ENCODE results near the gene RAET1L.

DNA sequence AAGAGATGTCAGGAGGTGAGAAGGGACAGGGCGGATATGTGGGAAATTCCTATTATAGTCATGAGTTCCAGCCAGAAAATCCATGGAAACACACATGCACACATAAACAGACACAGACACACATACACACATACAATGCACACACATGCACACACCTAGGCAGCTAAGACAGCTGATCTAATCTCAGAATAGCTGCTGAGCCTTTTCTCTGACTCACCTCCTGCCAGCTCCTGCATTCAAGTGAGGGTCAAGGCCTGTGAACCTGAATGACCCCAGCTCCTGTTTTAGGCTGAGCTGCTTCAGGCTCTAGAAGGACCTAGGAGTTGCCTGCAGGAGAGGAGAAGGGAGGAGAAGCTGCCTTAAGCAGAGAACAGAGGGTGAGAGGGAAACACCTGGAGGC is 21.6 kb upstream of the RAET1L start:
- TF ChIP-seq, protein P1, sequence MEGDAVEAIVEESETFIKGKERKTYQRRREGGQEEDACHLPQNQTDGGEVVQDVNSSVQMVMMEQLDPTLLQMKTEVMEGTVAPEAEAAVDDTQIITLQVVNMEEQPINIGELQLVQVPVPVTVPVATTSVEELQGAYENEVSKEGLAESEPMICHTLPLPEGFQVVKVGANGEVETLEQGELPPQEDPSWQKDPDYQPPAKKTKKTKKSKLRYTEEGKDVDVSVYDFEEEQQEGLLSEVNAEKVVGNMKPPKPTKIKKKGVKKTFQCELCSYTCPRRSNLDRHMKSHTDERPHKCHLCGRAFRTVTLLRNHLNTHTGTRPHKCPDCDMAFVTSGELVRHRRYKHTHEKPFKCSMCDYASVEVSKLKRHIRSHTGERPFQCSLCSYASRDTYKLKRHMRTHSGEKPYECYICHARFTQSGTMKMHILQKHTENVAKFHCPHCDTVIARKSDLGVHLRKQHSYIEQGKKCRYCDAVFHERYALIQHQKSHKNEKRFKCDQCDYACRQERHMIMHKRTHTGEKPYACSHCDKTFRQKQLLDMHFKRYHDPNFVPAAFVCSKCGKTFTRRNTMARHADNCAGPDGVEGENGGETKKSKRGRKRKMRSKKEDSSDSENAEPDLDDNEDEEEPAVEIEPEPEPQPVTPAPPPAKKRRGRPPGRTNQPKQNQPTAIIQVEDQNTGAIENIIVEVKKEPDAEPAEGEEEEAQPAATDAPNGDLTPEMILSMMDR (IDR thresholded peaks at IDR 0.05): no peak
- TF ChIP-seq POLR2A (IDR thresholded peaks at IDR 0.05): no peak
